Measurements from ENCODE around the gene CYP1B1. TPM values are rescaled to one million over a fixed set of nuclear protein-coding genes. Genes with fewer than 3 reads are reported as not detected.

Gene CYP1B1
- total RNA-seq, 2 experiments from 2014 or later, result 0.14 to 0.17 TPM

GRCh38 chr2:38064801-38065501 lies 11.0 kb downstream of the CYP1B1 start:
- ATAC-seq (ENCODE audit: poor library complexity) (no peak), DNase-seq (no peak)
- Histone ChIP-seq H3K4me3 (ENCODE audit: low read length) (no peak overlapping the region), H3K36me3 (ENCODE audit: insufficient read depth, low read length) (no peaks in the 10 kb centered on the region), H3K27me3 (ENCODE audit: control insufficient read depth in 1 of 2, insufficient read depth in 2 of 2, low read length in 2 of 2) (no peaks in the 10 kb centered on the region), H3K4me1 (ENCODE audit: insufficient read depth, low read length) (no peaks in the 10 kb centered on the region), H3K9me3 (ENCODE audit: control insufficient read depth in 1 of 2, insufficient read depth in 1 of 2, low read length in 2 of 2) (no peaks in the 10 kb centered on the region), H3K27ac (ENCODE audit: low read depth in 1 of 2, low read length in 2 of 2) (no peak overlapping the region)
- intact Hi-C loops (cut with DNase I, micrococcal nuclease), result no loop called here
- H3K27me3 Mint-ChIP-seq, result peaks cover 13% of the 10 kb centered on the region
- no peaks in the 10 kb centered on the region for H3K9me3 Mint-ChIP-seq
- no peaks in the 10 kb centered on the region for H3K36me3 Mint-ChIP-seq (ENCODE audit: low read depth)
- H3K4me1 Mint-ChIP-seq (ENCODE audit: low read depth), result no peaks in the 10 kb centered on the region
- no peak overlapping the region for H3K27ac Mint-ChIP-seq
- ChIA-PET CTCF (no interaction called here), POLR2A (no interaction called here)
- H3K4me3 Mint-ChIP-seq, result no peak overlapping the region
- TF ChIP-seq CTCF (IDR thresholded peaks at IDR 0.05), result no peak

GRCh38 chr2:38060236-38061018 lies 15.5 kb downstream of the CYP1B1 start:
- TF ChIP-seq CTCF (IDR thresholded peaks at IDR 0.05), result no peak
- Histone ChIP-seq H3K36me3 (ENCODE audit: insufficient read depth, low read length) (no peaks in the 10 kb centered on the region), H3K4me1 (ENCODE audit: insufficient read depth, low read length) (no peaks in the 10 kb centered on the region), H3K4me3 (ENCODE audit: low read length) (no peak overlapping the region), H3K27ac (ENCODE audit: low read depth in 1 of 2, low read length in 2 of 2) (no peak overlapping the region), H3K27me3 (ENCODE audit: control insufficient read depth in 1 of 2, insufficient read depth in 2 of 2, low read length in 2 of 2) (peaks cover 0 to 3% of the 10 kb centered on the region in 2 experiments), H3K9me3 (ENCODE audit: control insufficient read depth in 1 of 2, insufficient read depth in 1 of 2, low read length in 2 of 2) (no peaks in the 10 kb centered on the region)
- Mint-ChIP-seq H3K27ac (no peak overlapping the region), H3K27me3 (peaks cover 24% of the 10 kb centered on the region), H3K36me3 (ENCODE audit: low read depth) (no peaks in the 10 kb centered on the region), H3K4me1 (ENCODE audit: low read depth) (peaks cover 6% of the 10 kb centered on the region), H3K9me3 (no peaks in the 10 kb centered on the region), H3K4me3 (no peak overlapping the region)
- no peak for DNase-seq
- ATAC-seq (ENCODE audit: poor library complexity), result no peak
- ChIA-PET CTCF (no interaction called here), POLR2A (no interaction called here)
- intact Hi-C loops (cut with DNase I, micrococcal nuclease), result no loop called here

GRCh38 chr2:38057651-38058410 lies 18.1 kb downstream of the CYP1B1 start:
- Histone ChIP-seq H3K4me1 (ENCODE audit: insufficient read depth, low read length) (no peaks in the 10 kb centered on the region), H3K27ac (ENCODE audit: low read depth in 1 of 2, low read length in 2 of 2) (no peak overlapping the region), H3K9me3 (ENCODE audit: control insufficient read depth in 1 of 2, insufficient read depth in 1 of 2, low read length in 2 of 2) (no peaks in the 10 kb centered on the region), H3K36me3 (ENCODE audit: insufficient read depth, low read length) (no peaks in the 10 kb centered on the region), H3K4me3 (ENCODE audit: low read length) (no peak overlapping the region), H3K27me3 (ENCODE audit: control insufficient read depth in 1 of 2, insufficient read depth in 2 of 2, low read length in 2 of 2) (peaks cover 4 to 7% of the 10 kb centered on the region in 2 experiments)
- POLR2A ChIA-PET, result no interaction called here
- Mint-ChIP-seq H3K4me3 (no peak overlapping the region), H3K4me1 (ENCODE audit: low read depth) (peaks cover 6% of the 10 kb centered on the region), H3K27me3 (peaks cover 34% of the 10 kb centered on the region), H3K36me3 (ENCODE audit: low read depth) (no peaks in the 10 kb centered on the region), H3K27ac (no peak overlapping the region), H3K9me3 (no peaks in the 10 kb centered on the region)
- DNase-seq (no peak), ATAC-seq (ENCODE audit: poor library complexity) (no peak)
- intact Hi-C loops (cut with DNase I, micrococcal nuclease), result no loop called here
- CTCF ChIA-PET, result interaction anchor here (0.6 kb wide), 1 partner anchor 43 kb away, joined by 3 read pairs; no protein-coding TSS in a partner anchor
- no peak for TF ChIP-seq CTCF (IDR thresholded peaks at IDR 0.05)
